ENCODE results near the gene AP1S2.

- TF ChIP-seq POLR2A (IDR thresholded peaks at IDR 0.05; ENCODE audit: low read length) (no peak), GATA1 (IDR thresholded peaks at IDR 0.05; ENCODE audit: low read depth, low read length) (no peak)
These were observed 15.1 kb upstream of the AP1S2 start for GRCh38 chrX:15869695-15870094.
